SK-N-SH (cell line): ENCODE results near the gene ANO2. TPM values are rescaled to one million over a fixed set of nuclear protein-coding genes. Genes with fewer than 3 reads are reported as not detected.

Source experiments
- CTCF ChIA-PET: fragments of 300-600, 350-600 bp; formaldehyde crosslinking; extraction: SDS; loops from one replicate; lab custom pipeline; 2021; lab: Yijun Ruan, JAX
- POLR2A ChIA-PET: fragments of 350-600 bp; sonication (Branson Sonifier 250); formaldehyde crosslinking; extraction: SDS; loops from one replicate; lab custom pipeline; 2020; ENCODE audit warnings: antibody characterized with exemption, inconsistent platforms; lab: Yijun Ruan, JAX
- DNase-seq: peaks from one replicate; pipeline ENCODE4 v3.0.0; 2012
- H2AFZ ChIP-seq: fragments of 200-600 bp; sonication (generic); 2 replicates; pipeline ENCODE4 v1.8.1; 2016; ENCODE audit warnings: antibody characterized with exemption, mild to moderate bottlenecking, low read depth
- H3F3A ChIP-seq: fragments of 200-600 bp; sonication (generic); replicated peaks from 2 replicates; pipeline ENCODE3; 2016; ENCODE audit warnings: antibody characterized with exemption, mild to moderate bottlenecking; ENCODE audit not compliant: insufficient read depth
- H3K27ac ChIP-seq, 2 experiments: fragments of 200-500 bp in 1 of 2; fragments of 200-600 bp in 1 of 2; sonication (Bioruptor generic) in 1 of 2; sonication (generic), shearing (Covaris generic) in 1 of 2; 2 replicates each; pipeline versions ENCODE4 v1.5.1 to v1.6.1; 2014 to 2016; ENCODE audit warnings: low read depth in 2 of 2, inconsistent platforms in 1 of 2, low read length in 1 of 2, mild to moderate bottlenecking in 1 of 2, mixed read lengths in 1 of 2
- H3K27me3 ChIP-seq: fragments of 200-600 bp; sonication (generic), shearing (Covaris generic); 2 replicates; pipeline ENCODE4 v1.6.1; 2016; ENCODE audit warnings: mixed run types; ENCODE audit not compliant: insufficient read depth
- H3K36me3 ChIP-seq, 2 experiments: fragments of 200-500 bp in 1 of 2; fragments of 200-600 bp in 1 of 2; sonication (Bioruptor generic) in 1 of 2; sonication (generic) in 1 of 2; replicated peaks in 1 of 2; 2 replicates each; pipeline versions ENCODE3 to v1.5.1; 2014 to 2016; ENCODE audit warnings: low read length in 1 of 2, mild to moderate bottlenecking in 1 of 2; ENCODE audit not compliant: insufficient read depth in 2 of 2, control insufficient read depth in 1 of 2
- H3K4me1 ChIP-seq, 2 experiments: fragments of 200-500 bp in 1 of 2; fragments of 200-600 bp in 1 of 2; sonication (Bioruptor generic) in 1 of 2; sonication (generic), shearing (Covaris generic) in 1 of 2; 2 replicates each; pipeline versions ENCODE4 v1.5.1 to v1.6.1; 2014 to 2016; ENCODE audit warnings: low read depth in 1 of 2, low read length in 1 of 2, mixed run types in 1 of 2; ENCODE audit not compliant: insufficient read depth in 2 of 2, control insufficient read depth in 1 of 2
- H3K4me2 ChIP-seq: fragments of 200-600 bp; sonication (generic), shearing (Covaris generic); 2 replicates; pipeline ENCODE4 v1.6.1; 2017; ENCODE audit warnings: mixed run types
- H3K4me3 ChIP-seq, 2 experiments: fragments of 200-500 bp in 1 of 2; fragments of 200-600 bp in 1 of 2; sonication (Bioruptor generic) in 1 of 2; sonication (generic), shearing (Covaris generic) in 1 of 2; 2 replicates each; pipeline versions ENCODE4 v1.5.1 to v1.8.1; 2014 to 2016; ENCODE audit warnings: low read depth in 2 of 2, inconsistent platforms in 1 of 2, low read length in 1 of 2, mild to moderate bottlenecking in 1 of 2, mixed read lengths in 1 of 2, moderate library complexity in 1 of 2
- H3K79me2 ChIP-seq: fragments of 200-600 bp; sonication (generic); 2 replicates; pipeline ENCODE4 v1.8.1; 2017; ENCODE audit warnings: mild to moderate bottlenecking; ENCODE audit not compliant: insufficient read depth
- H3K9ac ChIP-seq: fragments of 200-600 bp; sonication (generic); 2 replicates; pipeline ENCODE4 v1.6.1; 2017; ENCODE audit warnings: mixed run types
- H3K9me2 ChIP-seq: fragments of 200-600 bp; sonication (generic); 2 replicates; pipeline ENCODE4 v1.6.1; 2017; ENCODE audit warnings: mixed run types
- H3K9me3 ChIP-seq: fragments of 200-600 bp; sonication (generic); 2 replicates; pipeline ENCODE4 v1.6.1; 2017; ENCODE audit warnings: mixed run types, mild to moderate bottlenecking, moderate library complexity
- H4K20me1 ChIP-seq: fragments of 200-600 bp; sonication (generic); 2 replicates; pipeline ENCODE4 v1.6.1; 2017; ENCODE audit warnings: mild to moderate bottlenecking, mixed run types; ENCODE audit not compliant: insufficient read depth
- CHD2 ChIP-seq: fragments of 150-350 bp; IDR thresholded peaks from 2 replicates; pipeline ENCODE4 v1.6.1; 2018; ENCODE audit warnings: low read length; ENCODE audit not compliant: partially characterized antibody
- EP300 ChIP-seq, 2 experiments: IDR thresholded peaks; 2 replicates each; pipeline versions ENCODE4 v1.4.0 to v1.6.1; 2012; ENCODE audit warnings: borderline replicate concordance in 1 of 2, low read depth in 1 of 2, low read length in 1 of 2
- GATA2 ChIP-seq: sonication (generic); formaldehyde crosslinking; IDR thresholded peaks from 2 replicates; pipeline ENCODE4 v1.5.0; 2020; ENCODE audit warnings: mild to moderate bottlenecking, missing genetic modification reagents
- IRF3 ChIP-seq: fragments of 150-350 bp; IDR thresholded peaks from 2 replicates; pipeline ENCODE4 v1.6.1; 2016; ENCODE audit warnings: mild to moderate bottlenecking, low read depth, low read length
- JUND ChIP-seq: IDR thresholded peaks from 2 replicates; pipeline ENCODE4 v1.4.0; 2012
- MEF2A ChIP-seq: IDR thresholded peaks from 2 replicates; pipeline ENCODE4 v1.4.0; 2012; ENCODE audit warnings: low read depth, borderline replicate concordance
- MXI1 ChIP-seq: IDR thresholded peaks from 2 replicates; pipeline ENCODE4 v1.6.1; 2012; ENCODE audit warnings: mild to moderate bottlenecking, low read depth, low read length, improper control_type of control experiment
- RCOR1 ChIP-seq: fragments of 150-350 bp; IDR thresholded peaks from 2 replicates; pipeline ENCODE4 v1.6.1; 2017; ENCODE audit warnings: antibody characterized with exemption, low read length
- RFX5 ChIP-seq: IDR thresholded peaks from 2 replicates; pipeline ENCODE4 v1.6.1; 2012; ENCODE audit warnings: mild to moderate bottlenecking, improper control_type of control experiment, low read length
- RXRA ChIP-seq: IDR thresholded peaks from 2 replicates; pipeline ENCODE4 v1.4.0; 2012; ENCODE audit warnings: low read depth, mild to moderate bottlenecking, borderline replicate concordance
- SIN3A ChIP-seq: IDR thresholded peaks from 2 replicates; pipeline ENCODE4 v1.6.1; 2012; ENCODE audit warnings: low read depth, mild to moderate bottlenecking, low read length, moderate library complexity, borderline replicate concordance
- SMC3 ChIP-seq: IDR thresholded peaks from 2 replicates; pipeline ENCODE4 v1.6.1; 2012; ENCODE audit warnings: low read depth, low read length, improper control_type of control experiment
- TAF1 ChIP-seq: IDR thresholded peaks from 2 replicates; pipeline ENCODE4 v1.6.1; 2012; ENCODE audit warnings: low read depth, mild to moderate bottlenecking, low read length, moderate library complexity, borderline replicate concordance
- TCF12 ChIP-seq: IDR thresholded peaks from 2 replicates; pipeline ENCODE4 v1.4.0; 2012
- TEAD4 ChIP-seq: IDR thresholded peaks from 2 replicates; pipeline ENCODE4 v1.4.0; 2012; ENCODE audit warnings: mild to moderate bottlenecking, borderline replicate concordance; ENCODE audit not compliant: insufficient read depth
- ZBTB33 ChIP-seq: IDR thresholded peaks from 2 replicates; pipeline ENCODE4 v1.4.0; 2012; ENCODE audit warnings: low read depth, borderline replicate concordance
- WGBS: methylation state at CpG from one replicate; pipeline ENCODE4 v1.1.6; 2017; ENCODE audit warnings: low lambda C conversion rate; 5-methylcytosine and 5-hydroxymethylcytosine counted together
- polyA plus RNA-seq, 3 experiments: library from polyadenylated mRNA; depleted of rRNA; stranded (reverse); fragments of >200 nt; gene quantifications; 2 replicates each; pipeline ENCODE4 v1.2.3, GENCODE V29; 2012
- TF ChIP-seq, protein P1 (sequence below): IDR thresholded peaks from 2 replicates; pipeline ENCODE4; 2012
- TF ChIP-seq, protein P2 (sequence below): IDR thresholded peaks from 2 replicates; pipeline ENCODE4 v1.4.0; 2012; ENCODE audit warnings: low read depth

The ANO2 gene
- polyA plus RNA-seq, 1 of the 3 experiments (the other 2 are of a cell fraction) = not detected

DNA sequence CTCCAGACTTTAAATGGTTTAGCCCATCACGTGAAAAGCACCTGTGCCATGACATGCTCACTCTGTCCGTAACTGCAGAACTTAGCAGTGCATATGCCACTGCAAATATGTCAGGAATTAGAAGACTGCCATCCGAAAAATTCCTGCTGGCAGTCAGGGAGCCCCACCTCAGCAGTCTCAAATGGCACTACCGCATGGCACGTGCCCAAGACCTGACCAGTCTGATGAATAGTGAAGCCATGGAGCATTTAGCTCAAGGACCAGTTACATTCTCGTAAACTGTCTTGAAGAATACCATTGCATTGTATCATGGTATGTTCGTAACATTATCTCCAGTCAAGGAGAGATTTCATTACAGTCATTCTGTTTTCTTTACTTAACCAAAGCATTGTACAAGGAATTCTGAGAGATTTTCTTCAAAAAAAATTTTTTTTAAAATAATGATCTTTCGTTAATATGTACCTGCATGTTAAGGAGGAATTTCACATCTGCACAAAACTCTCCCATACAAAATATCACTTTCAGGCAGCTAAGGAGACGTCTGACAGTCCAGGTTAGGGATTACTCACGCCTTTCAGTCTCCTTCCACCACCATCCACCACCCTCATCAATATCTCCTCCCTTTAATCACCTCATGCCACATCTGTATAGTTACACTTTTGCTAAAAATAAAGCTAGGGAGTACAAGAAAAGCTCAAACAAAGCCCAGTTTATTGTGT, 138.5 kb downstream of the ANO2 start:
- Histone ChIP-seq H2AFZ (no peak overlapping the region), H3K9me3 (no peaks in the 10 kb centered on the region), H3K9me2 (no peaks in the 10 kb centered on the region), H3K79me2 (no peaks in the 10 kb centered on the region), H3F3A (no peaks in the 10 kb centered on the region), H3K27me3 (peaks cover 42% of the 10 kb centered on the region), H3K36me3 (no peaks in the 10 kb centered on the region), H3K27ac (no peak overlapping the region), H3K4me2 (no peak overlapping the region), H3K4me3 (no peak overlapping the region), H3K9ac (no peak overlapping the region), H3K4me1 (no peaks in the 10 kb centered on the region), H4K20me1 (no peaks in the 10 kb centered on the region)
- DNase-seq = no peak
- ChIA-PET CTCF (no interaction called here), POLR2A (no interaction called here)
- no peak for TF ChIP-seq RXRA
- no peak for TF ChIP-seq EP300 (IDR thresholded peaks at IDR 0.05; ENCODE audit: borderline replicate concordance in 1 of 2, low read depth in 1 of 2, low read length in 1 of 2)
- TF ChIP-seq, protein P1, sequence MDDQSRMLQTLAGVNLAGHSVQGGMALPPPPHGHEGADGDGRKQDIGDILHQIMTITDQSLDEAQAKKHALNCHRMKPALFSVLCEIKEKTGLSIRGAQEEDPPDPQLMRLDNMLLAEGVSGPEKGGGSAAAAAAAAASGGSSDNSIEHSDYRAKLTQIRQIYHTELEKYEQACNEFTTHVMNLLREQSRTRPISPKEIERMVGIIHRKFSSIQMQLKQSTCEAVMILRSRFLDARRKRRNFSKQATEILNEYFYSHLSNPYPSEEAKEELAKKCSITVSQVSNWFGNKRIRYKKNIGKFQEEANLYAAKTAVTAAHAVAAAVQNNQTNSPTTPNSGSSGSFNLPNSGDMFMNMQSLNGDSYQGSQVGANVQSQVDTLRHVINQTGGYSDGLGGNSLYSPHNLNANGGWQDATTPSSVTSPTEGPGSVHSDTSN = no peak
- TF ChIP-seq RFX5 = no peak
- no peak for TF ChIP-seq TEAD4
- no peak for TF ChIP-seq MXI1
- no peak for TF ChIP-seq JUND
- TF ChIP-seq SIN3A = no peak
- TF ChIP-seq MEF2A = no peak
- no peak for TF ChIP-seq ZBTB33
- no peak for TF ChIP-seq RCOR1
- TF ChIP-seq SMC3 = no peak
- TF ChIP-seq, protein P2, sequence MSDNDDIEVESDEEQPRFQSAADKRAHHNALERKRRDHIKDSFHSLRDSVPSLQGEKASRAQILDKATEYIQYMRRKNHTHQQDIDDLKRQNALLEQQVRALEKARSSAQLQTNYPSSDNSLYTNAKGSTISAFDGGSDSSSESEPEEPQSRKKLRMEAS = no peak
- no peak for TF ChIP-seq IRF3
- TF ChIP-seq GATA2 (CRISPR knock-in tag) = no peak
- TF ChIP-seq TCF12 = no peak
- no peak for TF ChIP-seq CHD2
- no peak for TF ChIP-seq TAF1
- 6% methylated on average over 10 of the region's 10 CpGs for WGBS
